ENCODE data around the gene MOSMO. TPM values are rescaled to one million over a fixed set of nuclear protein-coding genes. Genes with fewer than 3 reads are reported as not detected.
A peak's percentile ranks its signal among the peaks of the same experiment; 100 is the strongest.

The MOSMO gene
- total and polyA plus RNA-seq, 11 donors, result 8.7 to 15.0 (median 11.7) TPM

GRCh38 chr16:22081050-22081449 lies 73.1 kb downstream of the MOSMO start:
- Histone ChIP-seq H3K4me3 (no peak overlapping the region), H3K27ac (no peak overlapping the region), H3K27me3 (no peaks in the 10 kb centered on the region), H3K9me3 (no peaks in the 10 kb centered on the region), H3K36me3 (peaks cover 0 to 40% (median 20%) of the 10 kb centered on the region in 9 donors), H3K4me1 (peaks cover 0 to 8% (median 0%) of the 10 kb centered on the region in 12 donors)
- TF ChIP-seq POLR2A (IDR thresholded peaks at IDR 0.05) (no peak), CTCF (IDR thresholded peaks at IDR 0.05) (no peak)
- ATAC-seq (no peak), DNase-seq (no peak)
- 90 to 95% (median 94%) methylated on average over 3 of the region's 3 CpGs for WGBS, 4 donors
- intact Hi-C loops (cut with DNase I), result loop anchor here in 2 of 10 donors (5.0 to 10.0 kb wide), 2 partner anchors 106 to 214 kb away; partner anchors contain the start of gene POLR3E (in 1 of the 2)

- intact Hi-C loops (cut with DNase I), result loop anchor here in 1 of 10 donors (10.0 kb wide), 1 partner anchor 208 kb away; the partner anchor contains the start of gene POLR3E
- TF ChIP-seq CTCF (IDR thresholded peaks at IDR 0.05) (no peak), POLR2A (IDR thresholded peaks at IDR 0.05) (no peak)
- no peaks in the 10 kb centered on the region for H3K9me3 ChIP-seq
- WGBS, 4 donors, result 97 to 100% (median 98%) methylated on average over 1 of the region's 1 CpG
- H3K4me3 ChIP-seq, result no peak overlapping the region
- ATAC-seq (no peak), DNase-seq (no peak)
- peaks cover 0 to 24% (median 10%) of the 10 kb centered on the region in 9 donors for H3K36me3 ChIP-seq
- no peaks in the 10 kb centered on the region for H3K27me3 ChIP-seq
- peaks cover 0 to 10% (median 0%) of the 10 kb centered on the region in 12 donors for H3K4me1 ChIP-seq
- no peak overlapping the region for H3K27ac ChIP-seq
Measured at GRCh38 chr16:22086440-22086839, 78.5 kb downstream of the MOSMO start.

- no peak for DNase-seq
- Histone ChIP-seq H3K27ac (peak overlapping the region in 1 of 12 donors; percentile 9), H3K36me3 (peaks cover 0 to 22% (median 10%) of the 10 kb centered on the region in 9 donors), H3K9me3 (no peaks in the 10 kb centered on the region), H3K4me1 (peaks cover 0 to 27% (median 2%) of the 10 kb centered on the region in 12 donors), H3K4me3 (no peak overlapping the region), H3K27me3 (no peaks in the 10 kb centered on the region)
- 44 to 62% (median 58%) methylated on average over 1 of the region's 1 CpG for WGBS, 4 donors
- intact Hi-C loops (cut with DNase I), result loop anchor here in 1 of 10 donors (10.0 kb wide), 1 partner anchor 206 kb away; the partner anchor contains the start of gene POLR3E
- TF ChIP-seq POLR2A (IDR thresholded peaks at IDR 0.05), result no peak
- ATAC-seq, result peak in 1 of 4 donors; percentile 49
Measured at GRCh38 chr16:22088642-22089041, 80.7 kb downstream of the MOSMO start.

GRCh38 chr16:22089910-22090309 lies 82.0 kb downstream of the MOSMO start:
- Histone ChIP-seq H3K4me3 (no peak overlapping the region), H3K36me3 (peaks cover 0 to 22% (median 10%) of the 10 kb centered on the region in 9 donors), H3K4me1 (peaks cover 0 to 29% (median 2%) of the 10 kb centered on the region in 12 donors), H3K27me3 (no peaks in the 10 kb centered on the region), H3K27ac (no peak overlapping the region), H3K9me3 (no peaks in the 10 kb centered on the region)
- ATAC-seq (peak in 2 of 4 donors; percentile 38 to 67), DNase-seq (no peak)
- TF ChIP-seq CTCF (IDR thresholded peaks at IDR 0.05), result no peak
- TF ChIP-seq POLR2A (IDR thresholded peaks at IDR 0.05), result no peak
- intact Hi-C loops (cut with DNase I), result loop anchor here in 4 of 10 donors (10.0 kb wide), 3 partner anchors 85 to 205 kb away; partner anchors contain the start of gene POLR3E (in 3 of the 4)
- WGBS, 4 donors, result 58 to 70% (median 67%) methylated on average over 4 of the region's 4 CpGs

Measured in heart left ventricle (tissue), 16 donors.